CD8-positive, alpha-beta memory T cell (primary cell): Measurements from ENCODE around the gene PDGFB. TPM values are rescaled to one million over a fixed set of nuclear protein-coding genes. Genes with fewer than 3 reads are reported as not detected.

ENCODE experiments used
- CTCF ChIA-PET: fragments of 350-600 bp; sonication (Branson Sonifier 250); formaldehyde crosslinking; loops from one replicate; lab custom pipeline; 2021; ENCODE audit warnings: antibody characterized with exemption; lab: Charles Lee
- POLR2A ChIA-PET: fragments of 350-600 bp; sonication (Branson Sonifier 250); formaldehyde crosslinking; loops from one replicate; lab custom pipeline; 2021; ENCODE audit warnings: antibody characterized with exemption; lab: Charles Lee
- DNase-seq, 5 donors: peaks; one replicate each; pipeline versions ENCODE4 v3.0.0 to v3.0.0-alpha.2; 2020 to 2022; ENCODE audit warnings: mixed read lengths in 1 of 5
- H3K27ac ChIP-seq: one replicate; pipeline ENCODE4 v1.7.0; 2013; ENCODE audit warnings: low read depth, mild to moderate bottlenecking, low read length, moderate library complexity
- H3K27me3 ChIP-seq: 2 replicates; pipeline ENCODE4 v1.7.0; 2013; ENCODE audit warnings: low read length, mild to moderate bottlenecking; ENCODE audit not compliant: insufficient read depth, poor library complexity, severe bottlenecking
- H3K36me3 ChIP-seq: 2 replicates; pipeline ENCODE4 v1.7.0; 2013; ENCODE audit warnings: mild to moderate bottlenecking, low read length, moderate library complexity; ENCODE audit not compliant: insufficient read depth
- H3K4me1 ChIP-seq: 2 replicates; pipeline ENCODE4 v1.7.0; 2013; ENCODE audit warnings: mild to moderate bottlenecking, low read length, moderate library complexity; ENCODE audit not compliant: insufficient read depth
- H3K4me3 ChIP-seq: 2 replicates; pipeline ENCODE4 v1.7.0; 2013; ENCODE audit warnings: mild to moderate bottlenecking, low read length
- H3K9me3 ChIP-seq: 2 replicates; pipeline ENCODE4 v1.7.0; 2013; ENCODE audit warnings: mild to moderate bottlenecking, low read length
- H3K27ac Mint-ChIP-seq, 8 donors: one replicate each; pipeline ENCODE4 v1.8.0; 2020 to 2021; ENCODE audit warnings: mixed read lengths in 8 of 8, mild to moderate bottlenecking in 6 of 8, inconsistent platforms in 3 of 8, moderate library complexity in 3 of 8
- H3K27me3 Mint-ChIP-seq, 2 donors: one replicate each; pipeline ENCODE4 v1.8.0; 2020 to 2021; ENCODE audit warnings: mixed read lengths in 2 of 2, mild to moderate bottlenecking in 1 of 2, moderate library complexity in 1 of 2
- H3K36me3 Mint-ChIP-seq, 3 donors: one replicate each; pipeline ENCODE4 v1.8.0; 2020 to 2021; ENCODE audit warnings: mixed read lengths in 3 of 3, inconsistent platforms in 1 of 3, mild to moderate bottlenecking in 1 of 3
- H3K4me1 Mint-ChIP-seq, 3 donors: one replicate each; pipeline ENCODE4 v1.8.0; 2020 to 2021; ENCODE audit warnings: mixed read lengths in 3 of 3, inconsistent platforms in 1 of 3, mild to moderate bottlenecking in 1 of 3
- H3K4me3 Mint-ChIP-seq, 7 donors: one replicate each; pipeline ENCODE4 v1.8.0; 2020 to 2021; ENCODE audit warnings: mixed read lengths in 7 of 7, mild to moderate bottlenecking in 6 of 7, moderate library complexity in 4 of 7, inconsistent platforms in 2 of 7
- H3K9me3 Mint-ChIP-seq, 5 donors: one replicate each; pipeline ENCODE4 v1.8.0; 2020 to 2022; ENCODE audit warnings: mixed read lengths in 5 of 5, mild to moderate bottlenecking in 3 of 5, moderate library complexity in 2 of 5, inconsistent platforms in 1 of 5
- polyA plus RNA-seq: library from polyadenylated mRNA; unstranded; fragments of 300-500 nt; fragmentation: Illumina TruSeq; gene quantifications from one replicate; pipeline ENCODE4 v1.2.3, GENCODE V29; 2021
- total RNA-seq, 2 experiments: library from RNA; stranded (reverse); gene quantifications; one replicate each; pipeline ENCODE4 v1.2.3, GENCODE V29; 2021

PDGFB gene
- total and polyA plus RNA-seq, 3 experiments from 2014 or later = 2.3 to 18.2 (median 3.0) TPM

- no peaks in the 10 kb centered on the region for H3K9me3 Mint-ChIP-seq
- POLR2A ChIA-PET = no interaction called here
These were observed 1.4 kb upstream of the PDGFB start for GRCh38 chr22:39246217-39246616.

DNA sequence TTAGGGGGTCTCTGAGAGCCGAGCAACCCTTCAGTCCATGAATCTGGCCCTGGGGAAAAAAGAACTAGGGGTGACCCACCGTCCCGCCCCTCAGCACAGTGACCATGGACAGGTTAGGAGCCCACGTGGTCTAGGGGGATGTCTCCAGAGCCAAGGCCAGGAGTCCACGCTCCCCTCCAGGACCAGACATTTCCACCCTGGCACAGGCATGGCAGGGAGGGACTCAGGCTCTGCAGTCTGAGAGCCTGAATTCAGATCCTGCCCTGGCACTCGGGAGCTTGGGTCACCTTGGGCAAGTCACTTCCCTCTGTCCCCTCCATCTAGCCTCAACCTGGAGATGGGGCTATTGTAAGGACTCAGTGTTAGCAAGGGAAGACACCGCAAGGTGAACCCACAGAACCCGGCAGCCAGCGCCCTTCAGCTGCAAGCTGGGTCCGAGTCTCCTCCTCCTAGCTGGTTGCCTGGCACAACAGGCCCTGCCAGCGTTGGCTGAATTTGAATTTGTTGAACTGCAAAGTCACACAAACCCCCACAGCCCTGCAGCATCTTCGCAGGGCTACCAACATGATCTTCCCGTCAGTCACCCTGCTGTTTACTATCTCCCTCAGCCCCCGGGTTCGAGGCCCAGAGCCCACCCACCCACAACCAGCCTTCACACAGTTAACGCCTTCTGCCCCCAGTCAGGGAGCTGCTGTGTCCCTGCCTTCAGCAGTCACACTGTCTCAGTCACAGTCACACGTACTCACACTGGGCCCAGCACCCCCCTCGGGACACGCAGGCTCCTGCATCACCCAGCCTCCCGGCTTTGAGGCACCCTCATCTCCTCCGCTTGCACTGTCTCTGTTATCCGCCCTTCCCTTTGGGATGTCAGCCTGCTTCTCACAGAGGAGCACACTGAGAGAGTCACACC lies 603 bp upstream of the PDGFB start:
- no peaks in the 10 kb centered on the region for H3K9me3 ChIP-seq
- H3K4me3 ChIP-seq = peak overlapping the region; percentile 26
- H3K4me1 Mint-ChIP-seq = peaks cover 39 to 55% (median 40%) of the 10 kb centered on the region in 3 donors
- peaks cover 28% of the 10 kb centered on the region for H3K4me1 ChIP-seq
- H3K36me3 ChIP-seq = no peaks in the 10 kb centered on the region
- DNase-seq = no peak
- peaks cover 0 to 3% of the 10 kb centered on the region in 2 donors for H3K27me3 Mint-ChIP-seq
- peaks cover 0 to 1% (median 0%) of the 10 kb centered on the region in 5 donors for H3K9me3 Mint-ChIP-seq
- peaks cover 0 to 14% (median 0%) of the 10 kb centered on the region in 3 donors for H3K36me3 Mint-ChIP-seq
- H3K27ac ChIP-seq = no peak overlapping the region
- H3K27ac Mint-ChIP-seq = peak overlapping the region; percentile 55 to 95 (median 84)
- ChIA-PET POLR2A (interaction anchor here (0.6 to 1.6 kb wide), 8 partner anchors 8 to 94 kb away, joined by 3 to 9 read pairs (median 4); partner anchors contain the start of gene RPL3), CTCF (interaction anchor here (1.2 to 9.0 kb wide), 5 partner anchors 9 to 74 kb away, joined by 4 to 65 read pairs (median 5); no protein-coding TSS in a partner anchor)
- H3K27me3 ChIP-seq = no peaks in the 10 kb centered on the region
- peak overlapping the region; percentile 81 to 96 (median 86) for H3K4me3 Mint-ChIP-seq

More at GRCh38 chr22:39246217-39246616, 1.4 kb upstream of the PDGFB start:
- no peaks in the 10 kb centered on the region for H3K36me3 ChIP-seq
- no peak for DNase-seq
- peaks cover 31 to 53% (median 31%) of the 10 kb centered on the region in 3 donors for H3K4me1 Mint-ChIP-seq
- no peak overlapping the region for H3K4me3 ChIP-seq
- H3K4me3 Mint-ChIP-seq = peak overlapping the region; percentile 51 to 96 (median 84)
- peaks cover 20% of the 10 kb centered on the region for H3K4me1 ChIP-seq
- no peaks in the 10 kb centered on the region for H3K9me3 ChIP-seq
- H3K36me3 Mint-ChIP-seq = peaks cover 0 to 14% (median 0%) of the 10 kb centered on the region in 3 donors
- peak overlapping the region in 4 of 8 donors; percentile 33 to 92 (median 62) for H3K27ac Mint-ChIP-seq
- H3K27me3 Mint-ChIP-seq = peaks cover 0 to 3% of the 10 kb centered on the region in 2 donors
- H3K27me3 ChIP-seq = no peaks in the 10 kb centered on the region
- CTCF ChIA-PET = interaction anchor here (0.6 to 9.0 kb wide), 2 partner anchors 75 to 100 kb away, joined by 3 to 65 read pairs; no protein-coding TSS in a partner anchor
- no peak overlapping the region for H3K27ac ChIP-seq

GRCh38 chr22:39244136-39244495 lies 666 bp downstream of the PDGFB start:
- H3K9me3 Mint-ChIP-seq = peaks cover 0 to 1% (median 0%) of the 10 kb centered on the region in 5 donors
- peak overlapping the region in 5 of 8 donors; percentile 52 to 92 (median 76) for H3K27ac Mint-ChIP-seq
- CTCF ChIA-PET = interaction anchor here (1.0 to 9.0 kb wide), 6 partner anchors 8 to 72 kb away, joined by 3 to 65 read pairs (median 4); no protein-coding TSS in a partner anchor
- H3K4me3 ChIP-seq = peak overlapping the region; percentile 32
- peaks cover 0 to 3% of the 10 kb centered on the region in 2 donors for H3K27me3 Mint-ChIP-seq
- no peaks in the 10 kb centered on the region for H3K9me3 ChIP-seq
- peaks cover 46 to 61% (median 47%) of the 10 kb centered on the region in 3 donors for H3K4me1 Mint-ChIP-seq
- POLR2A ChIA-PET = interaction anchor here (0.6 to 1.6 kb wide), 6 partner anchors 8 to 633 kb away, joined by 3 to 8 read pairs (median 4); partner anchors contain the start of gene RPL3
- no peak overlapping the region for H3K27ac ChIP-seq
- H3K36me3 Mint-ChIP-seq = peaks cover 0 to 14% (median 0%) of the 10 kb centered on the region in 3 donors
- H3K36me3 ChIP-seq = no peaks in the 10 kb centered on the region
- H3K4me1 ChIP-seq = peaks cover 41% of the 10 kb centered on the region
- H3K27me3 ChIP-seq = no peaks in the 10 kb centered on the region
- no peak for DNase-seq
- H3K4me3 Mint-ChIP-seq = peak overlapping the region; percentile 84 to 94 (median 89)

- Histone ChIP-seq H3K27me3 (no peaks in the 10 kb centered on the region), H3K9me3 (no peaks in the 10 kb centered on the region), H3K27ac (peak overlapping the region; percentile 57), H3K36me3 (no peaks in the 10 kb centered on the region), H3K4me1 (peaks cover 43% of the 10 kb centered on the region), H3K4me3 (peak overlapping the region; percentile 71)
- ChIA-PET POLR2A (interaction anchor here (0.6 to 3.0 kb wide), 6 partner anchors 10 to 1534 kb away, joined by 3 to 15 read pairs (median 4); partner anchors contain the start of gene CBX7), CTCF (interaction anchor here (1.0 to 9.0 kb wide), 6 partner anchors 27 to 73 kb away, joined by 3 to 65 read pairs (median 6); no protein-coding TSS in a partner anchor)
- Mint-ChIP-seq H3K4me3 (peak overlapping the region; percentile 91 to 98 (median 94)), H3K9me3 (peaks cover 0 to 1% (median 0%) of the 10 kb centered on the region in 5 donors), H3K27ac (peak overlapping the region in 7 of 8 donors; percentile 32 to 92 (median 42)), H3K27me3 (peaks cover 0 to 3% of the 10 kb centered on the region in 2 donors), H3K4me1 (peaks cover 49 to 66% (median 52%) of the 10 kb centered on the region in 3 donors), H3K36me3 (peaks cover 0 to 14% (median 0%) of the 10 kb centered on the region in 3 donors)
- DNase-seq = no peak
These were observed 1.2 kb downstream of the PDGFB start for GRCh38 chr22:39243439-39244135.

- Mint-ChIP-seq H3K27ac (peak overlapping the region; percentile 80 to 95 (median 91)), H3K4me1 (peaks cover 53 to 74% (median 57%) of the 10 kb centered on the region in 3 donors), H3K27me3 (peaks cover 0 to 3% of the 10 kb centered on the region in 2 donors), H3K36me3 (peaks cover 0 to 13% (median 0%) of the 10 kb centered on the region in 3 donors), H3K9me3 (peaks cover 0 to 1% (median 0%) of the 10 kb centered on the region in 5 donors), H3K4me3 (peak overlapping the region; percentile 91 to 98 (median 94))
- H3K27me3 ChIP-seq = no peaks in the 10 kb centered on the region
- H3K4me1 ChIP-seq = peaks cover 46% of the 10 kb centered on the region
- peak in 4 of 5 donors; percentile 39 to 69 (median 52) for DNase-seq
- H3K36me3 ChIP-seq = no peaks in the 10 kb centered on the region
- CTCF ChIA-PET = interaction anchor here (0.9 to 9.0 kb wide), 6 partner anchors 19 to 74 kb away, joined by 3 to 65 read pairs (median 4); no protein-coding TSS in a partner anchor
- POLR2A ChIA-PET = interaction anchor here (0.6 to 3.0 kb wide), 9 partner anchors 11 to 1535 kb away, joined by 3 to 15 read pairs (median 5); partner anchors contain the start of genes CBX7 and RPL3
- peak overlapping the region; percentile 71 for H3K4me3 ChIP-seq
- peak overlapping the region; percentile 57 for H3K27ac ChIP-seq
- no peaks in the 10 kb centered on the region for H3K9me3 ChIP-seq
These were observed 2.0 kb downstream of the PDGFB start for GRCh38 chr22:39242595-39243438.

DNA sequence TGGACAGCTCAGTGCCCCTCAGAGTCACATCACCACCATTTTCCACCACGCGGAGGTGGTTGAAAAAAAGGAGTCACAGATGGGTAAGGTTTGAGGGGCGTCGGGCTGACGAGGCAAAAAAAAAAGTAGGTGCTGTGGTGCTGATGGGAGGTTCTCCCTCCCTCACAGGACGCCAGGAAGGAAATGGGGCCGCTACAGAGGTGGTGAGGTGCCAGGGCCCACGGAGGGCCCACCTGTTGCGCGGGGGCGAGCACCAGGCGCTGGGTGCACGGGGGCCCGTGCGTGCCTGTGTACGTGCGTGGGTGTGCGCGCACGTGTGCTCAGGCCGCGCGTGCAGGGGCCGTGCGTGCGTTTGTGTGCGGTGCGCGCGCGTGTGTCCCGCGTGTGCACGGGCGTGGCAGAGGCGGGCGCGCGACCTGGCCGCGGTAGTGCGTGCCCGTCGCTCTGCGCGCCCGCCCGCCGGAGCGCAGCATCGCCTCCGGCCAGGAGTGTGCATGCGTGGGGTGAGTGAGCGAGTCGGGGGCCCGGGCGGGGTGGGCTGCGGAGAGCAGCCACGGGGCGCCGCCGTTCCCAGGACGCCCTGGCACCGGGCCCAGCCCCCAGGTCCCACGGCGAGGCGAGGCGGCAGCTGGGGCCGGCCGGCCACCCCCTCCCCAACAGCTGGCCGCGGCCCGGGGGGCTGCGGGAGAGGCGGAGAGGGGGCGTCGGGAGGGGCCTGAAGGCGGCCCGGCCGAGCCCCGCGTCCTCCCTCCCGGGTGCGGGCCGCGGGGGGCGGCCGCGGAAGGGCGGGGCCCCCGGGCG lies 2.8 kb downstream of the PDGFB start:
- Mint-ChIP-seq H3K27me3 (peaks cover 0 to 3% of the 10 kb centered on the region in 2 donors), H3K4me3 (peak overlapping the region; percentile 85 to 95 (median 87)), H3K9me3 (peaks cover 0 to 1% (median 0%) of the 10 kb centered on the region in 5 donors), H3K4me1 (peaks cover 58 to 79% (median 62%) of the 10 kb centered on the region in 3 donors), H3K27ac (peak overlapping the region; percentile 84 to 98 (median 94)), H3K36me3 (peaks cover 0 to 11% (median 0%) of the 10 kb centered on the region in 3 donors)
- peak overlapping the region; percentile 57 for H3K27ac ChIP-seq
- no peaks in the 10 kb centered on the region for H3K9me3 ChIP-seq
- peaks cover 54% of the 10 kb centered on the region for H3K4me1 ChIP-seq
- peak overlapping the region; percentile 58 for H3K4me3 ChIP-seq
- DNase-seq = peak; percentile 53 to 87 (median 80)
- H3K36me3 ChIP-seq = no peaks in the 10 kb centered on the region
- no peaks in the 10 kb centered on the region for H3K27me3 ChIP-seq
- ChIA-PET POLR2A (interaction anchor here (0.8 to 3.0 kb wide), 8 partner anchors 11 to 490 kb away, joined by 3 to 15 read pairs (median 8); partner anchors contain the start of gene RPL3), CTCF (interaction anchor here (0.9 to 9.0 kb wide), 9 partner anchors 19 to 77 kb away, joined by 3 to 65 read pairs (median 4); partner anchors contain the start of gene RPL3)
